Measurements from ENCODE around the gene ZCCHC14. TPM values are rescaled to one million over a fixed set of nuclear protein-coding genes. Genes with fewer than 3 reads are reported as not detected.

The ZCCHC14 gene
- total and polyA plus RNA-seq, 2 experiments from 2014 or later, result 2.7 to 6.3 TPM

DNA sequence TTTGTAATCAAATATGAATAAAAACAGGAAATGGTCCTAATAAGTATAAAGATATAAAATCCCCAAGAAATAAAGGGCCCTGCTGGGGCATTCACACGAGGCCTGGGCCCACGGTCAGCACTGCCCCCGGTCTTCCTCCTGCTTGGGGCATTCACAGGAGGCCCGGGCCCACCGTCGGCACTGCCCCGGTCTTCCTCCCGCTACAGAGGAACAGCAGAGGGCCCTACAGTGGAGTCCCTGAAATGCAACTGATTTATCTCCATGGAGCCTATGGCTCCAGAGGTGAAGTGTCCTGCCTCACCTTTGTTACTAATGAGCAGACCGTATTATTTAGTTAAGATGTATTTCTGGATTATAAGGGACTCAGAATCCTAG lies 54.2 kb downstream of the ZCCHC14 start:
- Histone ChIP-seq H3K27ac (no peak overlapping the region), H3K9me2 (ENCODE audit: insufficient read depth) (no peaks in the 10 kb centered on the region), H3F3A (ENCODE audit: insufficient read depth) (peaks cover 19% of the 10 kb centered on the region), H3K9ac (no peak overlapping the region), H4K20me1 (ENCODE audit: insufficient read depth) (peaks cover 3% of the 10 kb centered on the region; the same call in 1 of the 2 replicates), H2AFZ (no peak overlapping the region), H3K4me2 (ENCODE audit: unreplicated experiment) (no peak overlapping the region), H3K9me3 (ENCODE audit: low read depth) (no peaks in the 10 kb centered on the region), H3K79me2 (ENCODE audit: insufficient read depth) (peaks cover 88% of the 10 kb centered on the region), H3K4me3 (no peak overlapping the region), H3K4me1 (ENCODE audit: insufficient read depth) (peaks cover 39% of the 10 kb centered on the region), H3K27me3 (replicated peaks; ENCODE audit: insufficient read depth) (no peaks in the 10 kb centered on the region), H3K36me3 (ENCODE audit: low read depth) (no peaks in the 10 kb centered on the region)
- 93 to 97% methylated on average over 9 of the region's 9 CpGs for WGBS, 2 experiments (ENCODE audit: low coverage in 1 of 2, low lambda C conversion rate in 2 of 2, missing lambda C conversion rate in 2 of 2)
- in situ Hi-C loops (cut with MboI), result no loop called here
- no peak for DNase-seq
- TF ChIP-seq EZH2 (IDR thresholded peaks at IDR 0.05; ENCODE audit: insufficient read depth, poor library complexity, severe bottlenecking), result no peak
- TF ChIP-seq EZH2phosphoT487 (IDR thresholded peaks at IDR 0.05; ENCODE audit: insufficient read depth, low read depth), result no peak

DNA sequence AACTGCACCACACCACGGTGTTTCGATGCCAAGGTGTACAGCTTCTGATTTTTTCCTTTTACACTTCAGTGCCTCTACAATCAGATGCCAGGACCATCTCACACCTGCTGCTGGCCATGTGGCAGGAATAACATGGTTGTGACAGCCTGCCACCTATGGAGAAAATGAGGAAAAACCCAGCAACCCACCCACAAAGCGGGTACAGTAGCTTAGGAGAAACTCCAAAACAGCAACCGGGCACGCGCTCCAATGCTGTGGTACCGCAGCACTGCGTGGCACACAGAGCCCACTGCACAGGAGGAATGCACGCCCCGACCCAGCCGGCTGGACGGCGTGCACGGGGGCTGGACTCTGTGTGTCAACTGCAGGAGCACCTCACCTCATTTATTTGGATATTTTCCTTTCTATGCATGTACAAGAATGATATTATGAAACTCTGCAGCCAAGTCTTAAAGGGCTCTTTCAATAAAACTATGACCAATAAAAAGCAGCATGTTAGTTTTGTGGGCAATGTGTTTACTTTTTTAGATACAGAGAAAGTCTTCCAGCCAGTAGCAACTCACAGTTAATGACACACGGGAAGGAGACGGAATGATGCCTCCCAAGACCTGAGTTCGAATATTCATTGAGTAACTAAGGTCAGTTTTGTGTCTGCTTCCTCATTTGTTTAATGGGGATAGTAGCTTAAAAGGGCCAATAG lies 54.8 kb downstream of the ZCCHC14 start:
- no peak overlapping the region for H3K9ac ChIP-seq
- H3K4me3 ChIP-seq, result no peak overlapping the region
- no peaks in the 10 kb centered on the region for H3K27me3 ChIP-seq (replicated peaks; ENCODE audit: insufficient read depth)
- peaks cover 88% of the 10 kb centered on the region for H3K79me2 ChIP-seq (ENCODE audit: insufficient read depth)
- no peaks in the 10 kb centered on the region for H3K9me3 ChIP-seq (ENCODE audit: low read depth)
- peaks cover 40% of the 10 kb centered on the region for H3K4me1 ChIP-seq (ENCODE audit: insufficient read depth)
- no peaks in the 10 kb centered on the region for H3K9me2 ChIP-seq (ENCODE audit: insufficient read depth)
- H3F3A ChIP-seq (ENCODE audit: insufficient read depth), result peaks cover 19% of the 10 kb centered on the region
- H3K27ac ChIP-seq, result no peak overlapping the region
- WGBS, 2 experiments (ENCODE audit: low coverage in 1 of 2, low lambda C conversion rate in 2 of 2, missing lambda C conversion rate in 2 of 2), result 93 to 94% methylated on average over 17 of the region's 17 CpGs
- in situ Hi-C loops (cut with MboI), result no loop called here
- DNase-seq, result no peak
- peaks cover 4% of the 10 kb centered on the region; the same call in 1 of the 2 replicates for H4K20me1 ChIP-seq (ENCODE audit: insufficient read depth)
- no peak for TF ChIP-seq EZH2phosphoT487 (IDR thresholded peaks at IDR 0.05; ENCODE audit: insufficient read depth, low read depth)
- no peak for TF ChIP-seq EZH2 (IDR thresholded peaks at IDR 0.05; ENCODE audit: insufficient read depth, poor library complexity, severe bottlenecking)
- no peak overlapping the region for H3K4me2 ChIP-seq (ENCODE audit: unreplicated experiment)
- no peak overlapping the region for H2AFZ ChIP-seq
- no peaks in the 10 kb centered on the region for H3K36me3 ChIP-seq (ENCODE audit: low read depth)

DNA sequence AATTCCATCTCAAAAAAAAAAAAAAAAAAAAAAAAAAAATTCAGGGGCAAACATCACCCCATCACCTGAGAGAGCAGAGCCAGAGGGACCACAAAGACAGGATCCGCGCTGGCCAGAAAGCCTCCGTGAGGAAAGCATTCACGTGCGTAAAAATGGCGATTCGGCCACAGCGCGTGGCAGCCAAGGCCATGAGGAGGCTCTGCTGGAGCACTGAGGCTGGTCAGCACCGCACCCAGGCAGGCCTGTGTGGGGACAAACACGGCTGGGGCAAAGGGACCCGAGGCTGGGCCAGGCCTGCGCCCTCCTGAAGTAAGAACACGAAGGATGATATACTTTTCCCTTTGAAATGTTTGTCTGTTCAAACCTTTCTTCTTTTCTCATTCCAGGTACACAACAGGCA lies 55.5 kb downstream of the ZCCHC14 start:
- Histone ChIP-seq H3F3A (ENCODE audit: insufficient read depth) (peaks cover 19% of the 10 kb centered on the region), H3K27me3 (replicated peaks; ENCODE audit: insufficient read depth) (no peaks in the 10 kb centered on the region), H3K79me2 (ENCODE audit: insufficient read depth) (peaks cover 88% of the 10 kb centered on the region), H3K4me3 (no peak overlapping the region), H3K36me3 (ENCODE audit: low read depth) (no peaks in the 10 kb centered on the region), H3K9me3 (ENCODE audit: low read depth) (no peaks in the 10 kb centered on the region), H2AFZ (no peak overlapping the region), H3K4me1 (ENCODE audit: insufficient read depth) (peaks cover 41% of the 10 kb centered on the region), H3K4me2 (ENCODE audit: unreplicated experiment) (no peak overlapping the region), H3K9me2 (ENCODE audit: insufficient read depth) (no peaks in the 10 kb centered on the region), H3K9ac (no peak overlapping the region), H3K27ac (no peak overlapping the region), H4K20me1 (ENCODE audit: insufficient read depth) (peaks cover 4% of the 10 kb centered on the region; the same call in 1 of the 2 replicates)
- in situ Hi-C loops (cut with MboI), result no loop called here
- 94 to 96% methylated on average over 14 of the region's 14 CpGs for WGBS, 2 experiments (ENCODE audit: low coverage in 1 of 2, low lambda C conversion rate in 2 of 2, missing lambda C conversion rate in 2 of 2)
- no peak for DNase-seq
- TF ChIP-seq EZH2phosphoT487 (IDR thresholded peaks at IDR 0.05; ENCODE audit: insufficient read depth, low read depth), result no peak
- no peak for TF ChIP-seq EZH2 (IDR thresholded peaks at IDR 0.05; ENCODE audit: insufficient read depth, poor library complexity, severe bottlenecking)

DNA sequence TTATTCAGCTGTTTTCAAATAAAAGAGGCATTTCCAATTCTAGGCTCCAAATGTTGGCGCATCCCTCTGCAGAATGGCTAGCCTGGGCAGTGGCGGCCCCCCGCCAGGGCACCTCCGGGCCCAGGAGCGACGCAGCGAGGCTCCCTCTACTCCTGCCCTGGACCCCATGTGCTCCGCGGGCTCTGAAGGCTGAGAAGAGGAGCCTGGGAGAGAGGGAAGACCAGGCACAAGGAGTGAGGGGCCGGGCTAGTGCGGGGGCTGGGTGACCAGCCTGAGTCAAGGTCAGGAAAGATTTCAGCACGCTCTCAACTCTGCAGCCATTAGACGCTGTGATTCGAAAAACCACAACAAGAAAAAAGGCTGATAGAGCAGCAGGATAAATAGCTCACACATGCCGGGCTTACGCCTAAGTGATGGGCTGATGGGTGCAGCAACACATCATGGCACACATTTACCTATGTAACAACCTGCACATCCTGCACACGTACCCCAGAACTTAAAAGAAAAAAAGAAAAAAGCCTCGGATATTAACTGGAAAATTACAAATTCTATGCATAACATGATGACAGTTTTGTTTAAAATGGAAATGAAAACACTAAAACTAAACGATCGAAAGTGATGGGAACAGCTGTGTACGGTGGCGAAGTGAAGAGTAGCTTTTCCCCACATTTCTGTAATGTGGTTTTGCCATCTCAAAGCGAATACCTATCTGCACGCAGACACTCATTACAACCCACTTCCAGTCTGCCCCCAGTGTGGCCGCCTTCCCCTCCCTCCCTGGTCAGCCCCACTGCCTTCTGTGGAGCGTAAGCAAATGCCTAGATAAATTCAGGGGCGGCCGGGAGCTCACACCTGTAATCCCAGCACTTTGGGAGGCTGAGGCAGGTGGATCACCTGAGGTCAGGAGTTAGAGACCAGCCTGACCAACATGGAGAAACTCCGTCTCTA lies 56.3 kb downstream of the ZCCHC14 start:
- peak overlapping the region; percentile 85 for H3K27ac ChIP-seq
- H3K9me2 ChIP-seq (ENCODE audit: insufficient read depth), result no peaks in the 10 kb centered on the region
- peaks cover 82% of the 10 kb centered on the region for H3K79me2 ChIP-seq (ENCODE audit: insufficient read depth)
- no peak overlapping the region for H2AFZ ChIP-seq
- peak overlapping the region; percentile 85 for H3K4me2 ChIP-seq (ENCODE audit: unreplicated experiment)
- no peaks in the 10 kb centered on the region for H3K9me3 ChIP-seq (ENCODE audit: low read depth)
- DNase-seq, result peak; percentile 73
- peaks cover 19% of the 10 kb centered on the region for H3F3A ChIP-seq (ENCODE audit: insufficient read depth)
- H3K9ac ChIP-seq, result peak overlapping the region; percentile 64
- peaks cover 4% of the 10 kb centered on the region; the same call in 1 of the 2 replicates for H4K20me1 ChIP-seq (ENCODE audit: insufficient read depth)
- peak overlapping the region; percentile 60 for H3K4me3 ChIP-seq
- in situ Hi-C loops (cut with MboI), result no loop called here
- no peak for TF ChIP-seq EZH2 (IDR thresholded peaks at IDR 0.05; ENCODE audit: insufficient read depth, poor library complexity, severe bottlenecking)
- no peak for TF ChIP-seq EZH2phosphoT487 (IDR thresholded peaks at IDR 0.05; ENCODE audit: insufficient read depth, low read depth)
- peaks cover 49% of the 10 kb centered on the region for H3K4me1 ChIP-seq (ENCODE audit: insufficient read depth)
- no peaks in the 10 kb centered on the region for H3K27me3 ChIP-seq (replicated peaks; ENCODE audit: insufficient read depth)
- no peaks in the 10 kb centered on the region for H3K36me3 ChIP-seq (ENCODE audit: low read depth)
- WGBS, 2 experiments (ENCODE audit: low coverage in 1 of 2, low lambda C conversion rate in 2 of 2, missing lambda C conversion rate in 2 of 2), result 36 to 37% methylated on average over 29 of the region's 29 CpGs
